Measurements from ENCODE around the gene PER3. TPM values are rescaled to one million over a fixed set of nuclear protein-coding genes. Genes with fewer than 3 reads are reported as not detected.
"Not testable (repeated sequence)": the region's sequence is repeated elsewhere in the genome, so short reads cannot be mapped to it uniquely, and the experiment has no call there.

Gene PER3
- total and polyA plus RNA-seq, 10 of the 15 experiments (the other 5 are each of a cell fraction or from before 2014, with no cell fraction given) = 0.06 to 0.64 (median 0.13) TPM; not detected in 1

- CTCF ChIA-PET = interaction anchor here (1.3 kb wide), 1 partner anchor 38 kb away, joined by 4 read pairs; no protein-coding TSS in a partner anchor
- H3K4me3 ChIP-seq; H3K4me1 ChIP-seq (ENCODE audit: control insufficient read depth, insufficient read depth, low read length); H3K27ac ChIP-seq (ENCODE audit: control insufficient read depth, insufficient read depth); SMC1A ChIA-PET (ENCODE audit: uncharacterized antibody, unreplicated experiment); RAD21 ChIA-PET (ENCODE audit: unreplicated experiment); H3K27me3 ChIP-seq (replicated peaks in 1 of 2; ENCODE audit: control insufficient read depth in 2 of 2, insufficient read depth in 2 of 2, low read length in 1 of 2); POLR2A ChIA-PET; intact Hi-C loops (cut with micrococcal nuclease; ENCODE audit: unreplicated experiment); BruUV-seq (replicated peaks); H3K4me2 ChIP-seq (ENCODE audit: control insufficient read depth, insufficient read depth); H2AFZ ChIP-seq (ENCODE audit: control insufficient read depth, low read depth, low read length); H3K9me3 ChIP-seq (replicated peaks; ENCODE audit: control insufficient read depth, insufficient read depth, low read length); H3K79me2 ChIP-seq (ENCODE audit: control insufficient read depth, insufficient read depth, low read length); H4K20me1 ChIP-seq (ENCODE audit: control insufficient read depth, insufficient read depth); H3K9ac ChIP-seq (ENCODE audit: control insufficient read depth, insufficient read depth, low read length); ATAC-seq; in situ Hi-C loops (cut with MboI); FAIRE-seq; DNase-seq (ENCODE audit: low read depth, low spot score); H3K36me3 ChIP-seq (ENCODE audit: control insufficient read depth in 2 of 2, insufficient read depth in 2 of 2, low read length in 1 of 2): not testable (repeated sequence)
- 85% methylated on average over 3 of the region's 3 CpGs for WGBS (ENCODE audit: insufficient coverage, insufficient replicate concordance, low lambda C conversion rate, missing lambda C conversion rate)
- 0 out of 2 replicates have a peak, but pooled peaks have one; percentile 40 for TF ChIP-seq CBX5 (IDR thresholded peaks at IDR 0.05; ENCODE audit: low read depth)
These were observed 6.9 kb downstream of the PER3 start for GRCh38 chr1:7791027-7791426.

GRCh38 chr1:7795406-7795805 is 11.3 kb downstream of the PER3 start:
- Histone ChIP-seq H3K79me2 (ENCODE audit: control insufficient read depth, insufficient read depth, low read length) (no peaks in the 10 kb centered on the region), H4K20me1 (ENCODE audit: control insufficient read depth, insufficient read depth) (no peaks in the 10 kb centered on the region), H3K27ac (ENCODE audit: control insufficient read depth, insufficient read depth) (no peak overlapping the region), H3K27me3 (replicated peaks in 1 of 2; ENCODE audit: control insufficient read depth in 2 of 2, insufficient read depth in 2 of 2, low read length in 1 of 2) (no peaks in the 10 kb centered on the region), H3K4me3 (no peak overlapping the region), H3K9me3 (replicated peaks; ENCODE audit: control insufficient read depth, insufficient read depth, low read length) (peaks cover 5% of the 10 kb centered on the region; the same call in 2 of the 3 replicates), H3K4me1 (ENCODE audit: control insufficient read depth, insufficient read depth, low read length) (no peaks in the 10 kb centered on the region), H3K4me2 (ENCODE audit: control insufficient read depth, insufficient read depth) (no peak overlapping the region), H3K36me3 (ENCODE audit: control insufficient read depth in 2 of 2, insufficient read depth in 2 of 2, low read length in 1 of 2) (no peaks in the 10 kb centered on the region), H2AFZ (ENCODE audit: control insufficient read depth, low read depth, low read length) (no peak overlapping the region), H3K9ac (ENCODE audit: control insufficient read depth, insufficient read depth, low read length) (no peak overlapping the region)
- no peak for ATAC-seq
- DNase-seq (ENCODE audit: low read depth, low spot score) = no peak
- 67% methylated on average over 12 of the region's 12 CpGs for WGBS (ENCODE audit: insufficient coverage, insufficient replicate concordance, low lambda C conversion rate, missing lambda C conversion rate)
- in situ Hi-C loops (cut with MboI) (no loop called here), intact Hi-C loops (cut with micrococcal nuclease; ENCODE audit: unreplicated experiment) (no loop called here)
- ChIA-PET RAD21 (ENCODE audit: unreplicated experiment) (no interaction called here), SMC1A (ENCODE audit: uncharacterized antibody, unreplicated experiment) (no interaction called here), CTCF (no interaction called here), POLR2A (interaction anchor here (0.6 to 1.4 kb wide), 2 partner anchors 11 to 1764 kb away, joined by 3 read pairs; partner anchors contain the start of gene PER3)
- no TSS peak for BruUV-seq (replicated peaks)
- FAIRE-seq = no peak
- no peak for TF ChIP-seq RAD51 (IDR thresholded peaks at IDR 0.05)
- TF ChIP-seq MEF2A (IDR thresholded peaks at IDR 0.05; ENCODE audit: insufficient read depth, low read depth, low read length) = no peak
- no peak for TF ChIP-seq STAT1 (conservative IDR thresholded peaks at IDR 0.05)
- no peak for TF ChIP-seq NFYB (IDR thresholded peaks at IDR 0.05; ENCODE audit: insufficient read depth, low read depth, low read length)
- TF ChIP-seq ZNF687 (IDR thresholded peaks at IDR 0.05) = no peak
- no peak for TF ChIP-seq ATF2 (IDR thresholded peaks at IDR 0.05; ENCODE audit: low read length)
- no peak for TF ChIP-seq CBX3 (IDR thresholded peaks at IDR 0.05; ENCODE audit: borderline replicate concordance, low read depth)
- no peak for TF ChIP-seq SPI1 (IDR thresholded peaks at IDR 0.05; ENCODE audit: borderline replicate concordance, insufficient read depth, low read depth, low read length)
- no peak for TF ChIP-seq DPF2 (IDR thresholded peaks at IDR 0.05)
- no peak for TF ChIP-seq TARDBP (IDR thresholded peaks at IDR 0.05; ENCODE audit: borderline replicate concordance)
- no peak for TF ChIP-seq PAX8 (IDR thresholded peaks at IDR 0.05)
- no peak for TF ChIP-seq BCL11A (IDR thresholded peaks at IDR 0.05; ENCODE audit: low read depth, low read length)
